ENCODE results near the gene AMIGO1. TPM values are rescaled to one million over a fixed set of nuclear protein-coding genes. Genes with fewer than 3 reads are reported as not detected.
A peak's percentile ranks its signal among the peaks of the same experiment; 100 is the strongest.
"Not testable (repeated sequence)": the region's sequence is repeated elsewhere in the genome, so short reads cannot be mapped to it uniquely, and the experiment has no call there.

The AMIGO1 gene
- total RNA-seq, 2 experiments from 2014 or later, result 1.6 to 2.2 TPM

DNA sequence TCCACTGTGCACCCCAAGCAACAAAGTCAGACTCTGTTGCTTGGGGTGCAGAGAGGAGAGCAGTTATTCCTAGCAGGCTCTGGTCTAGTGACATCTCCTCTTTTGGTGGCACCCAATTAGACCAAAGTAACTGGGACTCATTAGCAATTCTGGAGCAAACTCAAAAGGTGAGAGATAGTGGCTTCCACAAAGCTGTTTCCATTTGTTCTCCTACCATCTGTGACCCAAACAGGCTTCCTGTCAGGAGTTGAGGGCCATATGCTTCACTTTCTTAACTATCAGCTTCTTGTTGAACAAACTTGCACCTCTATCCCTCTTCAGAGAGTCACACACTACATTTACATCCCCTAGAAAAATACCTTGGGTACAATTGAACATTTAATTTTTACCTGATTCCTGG lies 27.3 kb downstream of the AMIGO1 start:
- POLR2A ChIA-PET, result interaction anchor here (3.3 kb wide), 1 partner anchor 57 kb away, joined by 27 read pairs; the partner anchor contains the start of gene PSMA5
- H3K4me1 Mint-ChIP-seq (ENCODE audit: low read depth), result peaks cover 49% of the 10 kb centered on the region
- peak overlapping the region; percentile 12 for H3K4me3 Mint-ChIP-seq
- CTCF ChIA-PET, result interaction anchor here (0.7 to 26.6 kb wide), 5 partner anchors 11 to 83 kb away, joined by 5 to 480 read pairs (median 44); partner anchors contain the start of genes AMIGO1, CYB561D1 and PSMA5
- H3K27ac Mint-ChIP-seq, result no peak overlapping the region
- ATAC-seq, result no peak
- H3K36me3 Mint-ChIP-seq (ENCODE audit: low read depth), result no peaks in the 10 kb centered on the region
- no peak for DNase-seq
- H3K9me3 Mint-ChIP-seq (ENCODE audit: insufficient read depth), result no peaks in the 10 kb centered on the region
- peaks cover 12% of the 10 kb centered on the region for H3K27me3 Mint-ChIP-seq (ENCODE audit: low read depth)

DNA sequence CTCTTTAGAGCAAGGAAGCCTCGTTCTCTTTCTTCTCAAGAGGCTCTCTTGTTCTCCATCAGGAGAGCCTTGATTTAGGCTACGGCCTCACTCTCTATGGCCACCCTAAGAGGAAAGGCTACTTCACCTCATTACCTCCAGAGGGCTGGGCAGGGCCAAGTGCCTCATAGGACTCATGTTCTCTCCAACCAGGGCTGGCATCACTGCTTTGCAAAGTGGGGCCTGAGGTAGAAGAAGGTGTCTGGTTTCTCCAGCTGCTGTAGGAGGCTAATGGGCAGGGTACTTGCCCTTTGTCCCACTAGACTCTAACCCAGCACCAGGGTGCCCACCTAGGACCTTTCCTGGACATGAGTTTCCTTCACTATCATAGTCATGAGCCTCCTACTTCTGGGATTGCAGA lies 27.9 kb downstream of the AMIGO1 start:
- POLR2A ChIA-PET, result interaction anchor here (3.3 kb wide), 1 partner anchor 56 kb away, joined by 27 read pairs; the partner anchor contains the start of gene PSMA5
- H3K36me3 Mint-ChIP-seq (ENCODE audit: low read depth), result no peaks in the 10 kb centered on the region
- no peak for ATAC-seq

DNA sequence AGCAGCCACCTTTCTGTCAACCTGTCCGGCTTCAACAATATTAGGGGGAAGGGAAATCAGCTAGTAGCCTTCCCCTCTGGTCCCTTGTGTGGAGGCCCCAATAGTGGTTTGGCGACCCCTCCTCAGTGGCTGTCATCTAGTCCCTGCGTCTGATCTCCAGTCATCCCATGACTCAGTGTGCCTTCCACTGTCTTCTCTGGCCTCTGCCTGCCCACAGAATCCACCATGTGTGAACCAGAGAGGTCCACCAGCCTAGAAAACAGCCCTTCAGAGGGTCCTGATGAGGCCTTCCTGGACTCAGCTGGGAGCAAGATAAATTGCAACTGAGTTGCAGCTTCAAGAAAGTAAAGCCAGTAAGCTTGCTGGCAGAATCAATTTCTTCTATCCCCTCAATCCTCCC lies 29.6 kb downstream of the AMIGO1 start:
- ChIA-PET POLR2A (interaction anchor here (1.1 kb wide), 1 partner anchor 44 kb away, joined by 3 read pairs; no protein-coding TSS in a partner anchor), CTCF (interaction anchor here (0.9 to 1.3 kb wide), 2 partner anchors 10 to 53 kb away, joined by 3 to 5 read pairs; no protein-coding TSS in a partner anchor)
- Mint-ChIP-seq H3K36me3 (ENCODE audit: low read depth) (no peaks in the 10 kb centered on the region), H3K27ac (no peak overlapping the region), H3K27me3 (ENCODE audit: low read depth) (peaks cover 21% of the 10 kb centered on the region), H3K9me3 (ENCODE audit: insufficient read depth) (no peaks in the 10 kb centered on the region), H3K4me3 (no peak overlapping the region), H3K4me1 (ENCODE audit: low read depth) (peaks cover 29% of the 10 kb centered on the region)
- ATAC-seq (no peak), DNase-seq (no peak)

More for the DNA sequence above, 27.9 kb downstream of the AMIGO1 start:
- CTCF ChIA-PET, result interaction anchor here (1.0 to 26.6 kb wide), 4 partner anchors 11 to 51 kb away, joined by 3 to 480 read pairs (median 59); partner anchors contain the start of genes AMIGO1 and CYB561D1
- Mint-ChIP-seq H3K4me3 (no peak overlapping the region), H3K27ac (no peak overlapping the region), H3K9me3 (ENCODE audit: insufficient read depth) (no peaks in the 10 kb centered on the region), H3K4me1 (ENCODE audit: low read depth) (peaks cover 45% of the 10 kb centered on the region), H3K27me3 (ENCODE audit: low read depth) (peaks cover 12% of the 10 kb centered on the region)
- DNase-seq, result no peak

DNA sequence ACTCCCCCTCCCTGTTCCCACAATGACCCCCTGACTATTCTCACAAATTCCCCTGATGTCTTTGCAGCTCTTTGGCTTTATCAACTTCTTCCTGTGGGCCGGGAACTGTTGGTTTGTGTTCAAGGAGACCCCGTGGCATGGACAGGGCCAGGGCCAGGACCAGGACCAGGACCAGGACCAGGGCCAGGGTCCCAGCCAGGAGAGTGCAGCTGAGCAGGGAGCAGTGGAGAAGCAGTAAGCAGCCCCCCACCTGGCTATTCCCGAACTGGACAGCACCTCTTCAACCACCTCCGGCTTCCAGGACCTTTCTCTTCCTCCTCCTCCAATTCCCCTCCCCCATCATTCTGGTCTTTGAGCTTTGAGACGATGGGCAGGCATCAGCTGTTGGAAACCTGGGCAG lies 30.2 kb downstream of the AMIGO1 start:
- no peaks in the 10 kb centered on the region for H3K9me3 Mint-ChIP-seq (ENCODE audit: insufficient read depth)
- peaks cover 22% of the 10 kb centered on the region for H3K27me3 Mint-ChIP-seq (ENCODE audit: low read depth)
- ATAC-seq (no peak), DNase-seq (peak; percentile 16)
- ChIA-PET POLR2A (interaction anchor here (0.6 to 1.1 kb wide), 3 partner anchors 45 to 70 kb away, joined by 3 read pairs; partner anchors contain the start of gene GNAI3), CTCF (interaction anchor here (0.9 to 1.3 kb wide), 5 partner anchors 11 to 81 kb away, joined by 3 to 5 read pairs (median 3); partner anchors contain the start of gene PSMA5)
- no peak overlapping the region for H3K27ac Mint-ChIP-seq
- peaks cover 24% of the 10 kb centered on the region for H3K4me1 Mint-ChIP-seq (ENCODE audit: low read depth)
- no peaks in the 10 kb centered on the region for H3K36me3 Mint-ChIP-seq (ENCODE audit: low read depth)
- H3K4me3 Mint-ChIP-seq, result no peak overlapping the region

DNA sequence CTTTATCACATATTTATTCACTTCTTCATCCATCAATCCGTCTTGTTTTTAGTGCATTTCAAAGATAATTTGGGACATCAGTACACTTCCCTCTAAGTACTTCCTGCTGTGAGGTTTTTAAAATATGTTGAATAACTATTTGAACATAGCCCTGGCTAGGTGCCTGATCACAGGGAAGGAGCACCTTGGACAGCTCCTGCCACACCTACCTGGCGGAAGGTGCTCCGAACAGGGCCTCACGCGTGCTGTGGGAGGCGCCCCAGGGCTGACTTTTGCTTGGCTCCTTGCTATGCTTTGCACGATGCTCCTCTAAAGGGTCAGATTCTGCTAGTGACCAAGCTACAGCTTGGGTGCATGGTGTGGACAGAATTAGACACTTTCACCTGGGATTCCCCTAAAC lies 30.7 kb downstream of the AMIGO1 start:
- ChIA-PET POLR2A (interaction anchor here (0.6 to 1.1 kb wide), 3 partner anchors 45 to 70 kb away, joined by 3 read pairs; partner anchors contain the start of gene GNAI3), CTCF (interaction anchor here (0.9 to 1.3 kb wide), 7 partner anchors 11 to 80 kb away, joined by 3 to 5 read pairs (median 3); partner anchors contain the start of gene PSMA5)
- Mint-ChIP-seq H3K9me3 (ENCODE audit: insufficient read depth) (no peaks in the 10 kb centered on the region), H3K4me3 (no peak overlapping the region), H3K36me3 (ENCODE audit: low read depth) (no peaks in the 10 kb centered on the region), H3K27me3 (ENCODE audit: low read depth) (peaks cover 22% of the 10 kb centered on the region), H3K4me1 (ENCODE audit: low read depth) (peaks cover 21% of the 10 kb centered on the region), H3K27ac (no peak overlapping the region)
- ATAC-seq (peak; percentile 40), DNase-seq (peak; percentile 75)

DNA sequence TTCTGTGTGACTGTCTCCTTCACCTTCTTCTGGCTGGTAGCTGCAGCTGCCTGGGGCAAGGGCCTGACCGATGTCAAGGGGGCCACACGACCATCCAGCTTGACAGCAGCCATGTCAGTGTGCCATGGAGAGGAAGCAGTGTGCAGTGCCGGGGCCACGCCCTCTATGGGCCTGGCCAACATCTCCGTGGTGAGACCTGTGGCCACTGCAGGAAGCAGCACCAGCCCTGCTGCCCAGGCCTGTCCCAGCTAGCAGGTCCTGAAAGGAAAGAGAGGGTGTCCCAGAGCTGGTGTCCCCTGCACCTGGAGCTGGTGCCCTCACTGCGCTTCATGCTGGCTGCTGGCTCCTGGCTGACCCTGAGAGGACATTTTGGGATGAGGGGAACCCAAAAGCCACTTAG lies 31.7 kb downstream of the AMIGO1 start:
- Mint-ChIP-seq H3K36me3 (ENCODE audit: low read depth) (no peaks in the 10 kb centered on the region), H3K9me3 (ENCODE audit: insufficient read depth) (no peaks in the 10 kb centered on the region), H3K27ac (no peak overlapping the region), H3K27me3 (ENCODE audit: low read depth) (peaks cover 26% of the 10 kb centered on the region), H3K4me1 (ENCODE audit: low read depth) (peaks cover 13% of the 10 kb centered on the region), H3K4me3 (no peak overlapping the region)
- DNase-seq (peak; percentile 23), ATAC-seq (no peak)
- ChIA-PET POLR2A (no interaction called here), CTCF (interaction anchor here (1.2 kb wide), 1 partner anchor 55 kb away, joined by 3 read pairs; no protein-coding TSS in a partner anchor)

DNA sequence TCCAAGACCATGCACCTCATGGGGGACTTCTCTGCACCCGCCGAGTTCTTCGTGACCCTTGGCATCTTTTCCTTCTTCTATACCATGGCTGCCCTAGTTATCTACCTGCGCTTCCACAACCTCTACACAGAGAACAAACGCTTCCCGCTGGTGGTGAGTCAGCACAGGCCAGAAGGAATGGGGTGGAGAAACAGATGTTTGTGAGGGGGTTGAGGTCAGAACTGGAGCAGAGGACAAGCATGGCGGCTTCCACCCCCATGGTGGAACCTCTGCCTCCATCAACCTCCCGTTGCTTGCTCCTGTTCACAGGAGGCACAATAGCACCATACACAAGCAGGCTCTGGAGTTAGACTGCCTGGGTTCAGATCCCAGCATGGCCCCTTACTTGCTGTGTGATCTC lies 32.7 kb downstream of the AMIGO1 start:
- Mint-ChIP-seq H3K27me3 (ENCODE audit: low read depth) (peaks cover 23% of the 10 kb centered on the region), H3K4me1 (ENCODE audit: low read depth) (peaks cover 10% of the 10 kb centered on the region), H3K27ac (no peak overlapping the region), H3K4me3 (no peak overlapping the region), H3K36me3 (ENCODE audit: low read depth) (no peaks in the 10 kb centered on the region), H3K9me3 (ENCODE audit: insufficient read depth) (no peaks in the 10 kb centered on the region)
- ATAC-seq, result no peak
- no peak for DNase-seq
- CTCF ChIA-PET, result interaction anchor here (2.2 kb wide), 1 partner anchor 14 kb away, joined by 7 read pairs; no protein-coding TSS in a partner anchor
- POLR2A ChIA-PET, result no interaction called here

DNA sequence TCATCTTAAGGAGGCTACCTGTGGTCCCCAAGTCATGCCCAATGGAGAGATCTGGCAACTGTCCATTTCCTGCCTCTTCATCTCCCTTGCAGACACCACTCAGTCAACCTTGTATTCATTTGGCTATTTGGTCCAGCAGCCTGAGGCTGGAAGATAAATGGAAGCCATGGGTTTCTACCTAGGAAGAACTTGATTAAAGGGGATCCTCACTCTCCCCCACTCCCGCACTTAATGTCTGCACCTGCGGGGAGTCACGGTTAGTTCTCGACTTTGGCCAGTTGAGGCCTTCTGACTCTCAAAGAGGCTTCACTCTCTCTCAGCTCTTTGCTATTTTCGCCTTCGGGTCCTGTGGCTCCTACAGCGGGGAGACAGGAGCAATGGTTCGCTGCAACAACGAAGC lies 34.3 kb downstream of the AMIGO1 start:
- H3K4me3 Mint-ChIP-seq, result no peak overlapping the region
- H3K36me3 Mint-ChIP-seq (ENCODE audit: low read depth), result no peaks in the 10 kb centered on the region
- ChIA-PET CTCF (interaction anchor here (1.4 to 2.2 kb wide), 2 partner anchors 15 to 19 kb away, joined by 4 to 7 read pairs; partner anchors contain the start of gene CYB561D1), POLR2A (interaction anchor here (0.6 kb wide), 1 partner anchor 45 kb away, joined by 5 read pairs; no protein-coding TSS in a partner anchor)
- H3K27ac Mint-ChIP-seq, result no peak overlapping the region
- H3K27me3 Mint-ChIP-seq (ENCODE audit: low read depth), result peaks cover 26% of the 10 kb centered on the region
- no peak for DNase-seq
- no peaks in the 10 kb centered on the region for H3K9me3 Mint-ChIP-seq (ENCODE audit: insufficient read depth)
- H3K4me1 Mint-ChIP-seq (ENCODE audit: low read depth), result peaks cover 10% of the 10 kb centered on the region
- ATAC-seq, result no peak

DNA sequence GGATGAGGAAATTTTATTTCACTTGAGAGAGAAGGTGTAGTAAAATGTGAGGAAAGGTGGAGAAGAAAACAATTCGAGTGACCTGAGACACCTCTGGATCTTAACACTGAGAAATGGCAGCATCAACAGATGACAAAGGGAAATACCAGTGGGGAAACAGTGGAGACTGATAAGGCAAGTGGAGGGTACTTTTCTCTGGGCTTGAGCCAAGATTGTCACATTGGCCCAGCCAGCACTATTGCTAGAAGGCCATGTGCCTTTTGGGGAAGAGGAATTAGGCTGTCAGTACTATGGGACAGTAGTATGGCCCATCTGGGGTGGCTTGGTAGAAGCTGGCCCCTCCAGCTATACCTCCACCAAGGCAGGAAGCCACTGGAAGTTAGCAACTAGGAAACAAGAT lies 34.8 kb downstream of the AMIGO1 start:
- ATAC-seq (no peak), DNase-seq (no peak)
- H3K36me3 Mint-ChIP-seq (ENCODE audit: low read depth), result no peaks in the 10 kb centered on the region
- ChIA-PET CTCF (interaction anchor here (1.5 to 2.2 kb wide), 2 partner anchors 16 to 19 kb away, joined by 4 to 7 read pairs; partner anchors contain the start of gene CYB561D1), POLR2A (no interaction called here)
- no peaks in the 10 kb centered on the region for H3K9me3 Mint-ChIP-seq (ENCODE audit: insufficient read depth)
- peaks cover 30% of the 10 kb centered on the region for H3K27me3 Mint-ChIP-seq (ENCODE audit: low read depth)
- no peak overlapping the region for H3K27ac Mint-ChIP-seq
- H3K4me1 Mint-ChIP-seq (ENCODE audit: low read depth), result peaks cover 10% of the 10 kb centered on the region
- no peak overlapping the region for H3K4me3 Mint-ChIP-seq

DNA sequence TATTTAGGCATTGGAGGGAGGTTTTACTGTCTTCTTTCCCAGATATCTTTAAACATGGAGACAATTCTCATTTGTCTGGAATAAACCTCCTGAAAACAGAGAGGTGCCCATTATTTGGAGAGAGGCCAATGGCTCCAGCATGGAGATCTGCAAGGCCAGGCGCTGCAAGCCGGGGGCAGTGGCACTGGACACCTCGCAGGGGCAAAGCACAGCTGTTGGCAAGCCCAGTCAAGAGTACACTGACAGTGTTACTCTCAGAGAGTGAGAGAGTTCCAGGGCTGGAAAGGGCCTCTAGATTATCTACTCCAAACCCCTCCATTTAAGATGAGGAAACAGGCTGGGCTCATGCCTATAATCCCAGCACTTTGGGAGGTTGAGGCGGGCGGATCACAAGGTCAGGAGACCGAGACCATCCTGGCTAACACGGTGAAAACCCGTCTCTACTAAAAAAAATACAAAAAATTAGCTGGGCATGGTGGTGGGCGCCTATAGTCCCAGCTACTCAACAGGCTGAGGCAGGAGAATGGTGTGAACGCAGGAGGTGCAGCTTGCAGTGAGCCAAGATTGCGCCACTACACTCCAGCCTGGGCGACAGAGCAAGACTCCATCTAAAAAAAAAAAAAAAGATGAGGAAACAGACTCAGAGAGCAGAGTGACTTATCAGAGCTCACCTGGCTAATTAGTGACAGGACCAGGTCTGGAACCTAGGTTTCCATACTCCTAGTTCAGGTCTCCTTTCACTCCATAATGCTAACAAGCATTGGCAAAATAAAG lies 36.1 kb downstream of the AMIGO1 start:
- H3K27me3 Mint-ChIP-seq (ENCODE audit: low read depth), result peaks cover 32% of the 10 kb centered on the region
- H3K4me3 Mint-ChIP-seq; H3K27ac Mint-ChIP-seq; H3K4me1 Mint-ChIP-seq (ENCODE audit: low read depth); DNase-seq; H3K36me3 Mint-ChIP-seq (ENCODE audit: low read depth); H3K9me3 Mint-ChIP-seq (ENCODE audit: insufficient read depth); ATAC-seq: not testable (repeated sequence)
- ChIA-PET CTCF (interaction anchor here (1.5 to 2.7 kb wide), 2 partner anchors 21 to 59 kb away, joined by 4 to 9 read pairs; partner anchors contain the start of gene CYB561D1), POLR2A (interaction anchor here (0.6 kb wide), 1 partner anchor 49 kb away, joined by 3 read pairs; no protein-coding TSS in a partner anchor)

DNA sequence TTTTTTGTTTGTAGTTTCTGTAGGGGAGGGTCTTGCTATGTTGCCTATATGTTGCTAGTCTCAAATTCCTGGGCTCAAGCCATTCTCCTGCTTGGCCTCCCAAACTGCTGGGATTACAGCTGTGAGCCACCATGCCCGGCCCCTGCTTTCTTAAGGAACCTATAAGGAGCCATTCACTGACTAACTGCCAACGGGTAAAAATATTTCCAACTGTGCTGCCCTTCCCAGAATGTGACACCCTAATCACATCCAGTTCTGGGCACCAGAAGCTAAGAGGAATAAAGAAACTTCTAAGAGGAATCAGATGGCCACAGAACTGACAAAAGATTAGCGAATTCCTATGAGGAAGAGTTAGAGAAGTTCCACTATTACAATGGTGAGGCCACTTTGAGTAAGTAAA lies 36.7 kb downstream of the AMIGO1 start:
- Mint-ChIP-seq H3K36me3 (ENCODE audit: low read depth) (no peaks in the 10 kb centered on the region), H3K4me3 (no peak overlapping the region), H3K9me3 (ENCODE audit: insufficient read depth) (no peaks in the 10 kb centered on the region), H3K4me1 (ENCODE audit: low read depth) (peaks cover 2% of the 10 kb centered on the region), H3K27ac (no peak overlapping the region), H3K27me3 (ENCODE audit: low read depth) (peaks cover 39% of the 10 kb centered on the region)
- CTCF ChIA-PET, result interaction anchor here (2.7 kb wide), 1 partner anchor 60 kb away, joined by 9 read pairs; no protein-coding TSS in a partner anchor
- DNase-seq, result no peak
- POLR2A ChIA-PET, result no interaction called here
- ATAC-seq, result no peak
